ENCODE measurements around the gene EVI5.

EVI5 gene

GRCh38 chr1:92505015-92505692 is 279.8 kb downstream of the EVI5 start:
- DNase-seq: no peak

DNA sequence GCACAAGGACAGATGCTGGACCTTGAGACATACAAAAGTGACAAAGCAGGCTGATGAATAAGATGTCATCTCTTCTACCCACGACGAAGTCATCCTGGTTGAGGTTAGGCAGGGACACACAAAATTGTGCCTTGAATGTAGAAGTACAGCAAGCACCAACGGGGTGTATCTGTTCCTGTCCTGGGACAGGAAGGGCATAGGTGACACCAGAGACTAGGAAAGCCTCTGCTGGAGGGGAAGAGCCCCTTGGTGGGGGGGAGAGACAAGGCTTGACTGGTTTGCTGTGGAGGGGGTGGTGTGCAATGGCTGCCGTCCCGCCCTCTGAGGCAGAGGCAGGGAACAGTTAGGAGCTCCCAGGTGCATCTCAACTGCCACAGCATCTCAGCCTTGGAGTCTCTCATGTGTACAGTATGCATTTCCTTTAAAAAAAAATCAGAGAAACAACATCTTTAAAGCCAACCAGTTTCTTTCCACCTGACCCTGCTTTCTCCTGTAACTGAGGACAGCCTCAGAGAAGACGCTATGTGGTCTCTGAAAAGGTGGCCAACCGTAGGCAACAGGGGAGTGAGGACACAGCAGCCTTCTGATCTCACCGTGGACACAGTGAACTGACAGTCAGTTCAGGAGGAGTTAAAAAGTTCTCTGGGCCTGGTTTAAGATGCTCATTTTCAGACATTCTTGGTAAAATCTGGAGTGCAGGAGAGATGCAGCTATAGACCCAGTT is 280.5 kb downstream of the EVI5 start:
- DNase-seq: no peak

DNA sequence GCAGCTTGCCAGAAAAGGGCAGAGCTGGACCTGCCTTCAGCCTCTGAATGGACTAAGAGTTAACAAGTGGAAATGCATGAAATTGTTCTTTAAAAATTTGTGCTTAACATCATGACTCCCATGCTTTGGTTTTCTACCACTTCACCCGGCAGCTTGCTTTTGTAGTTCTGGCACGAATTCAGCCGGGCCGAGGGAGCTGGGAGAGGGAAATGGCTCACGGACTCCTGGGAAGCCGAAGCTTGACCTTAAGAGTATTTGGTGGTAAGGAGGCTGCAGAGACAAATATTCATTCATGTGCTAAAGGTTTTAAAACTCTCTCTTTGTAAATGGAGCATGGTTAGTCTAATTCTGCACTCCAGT is 281.0 kb downstream of the EVI5 start:
- DNase-seq: no peak

DNA sequence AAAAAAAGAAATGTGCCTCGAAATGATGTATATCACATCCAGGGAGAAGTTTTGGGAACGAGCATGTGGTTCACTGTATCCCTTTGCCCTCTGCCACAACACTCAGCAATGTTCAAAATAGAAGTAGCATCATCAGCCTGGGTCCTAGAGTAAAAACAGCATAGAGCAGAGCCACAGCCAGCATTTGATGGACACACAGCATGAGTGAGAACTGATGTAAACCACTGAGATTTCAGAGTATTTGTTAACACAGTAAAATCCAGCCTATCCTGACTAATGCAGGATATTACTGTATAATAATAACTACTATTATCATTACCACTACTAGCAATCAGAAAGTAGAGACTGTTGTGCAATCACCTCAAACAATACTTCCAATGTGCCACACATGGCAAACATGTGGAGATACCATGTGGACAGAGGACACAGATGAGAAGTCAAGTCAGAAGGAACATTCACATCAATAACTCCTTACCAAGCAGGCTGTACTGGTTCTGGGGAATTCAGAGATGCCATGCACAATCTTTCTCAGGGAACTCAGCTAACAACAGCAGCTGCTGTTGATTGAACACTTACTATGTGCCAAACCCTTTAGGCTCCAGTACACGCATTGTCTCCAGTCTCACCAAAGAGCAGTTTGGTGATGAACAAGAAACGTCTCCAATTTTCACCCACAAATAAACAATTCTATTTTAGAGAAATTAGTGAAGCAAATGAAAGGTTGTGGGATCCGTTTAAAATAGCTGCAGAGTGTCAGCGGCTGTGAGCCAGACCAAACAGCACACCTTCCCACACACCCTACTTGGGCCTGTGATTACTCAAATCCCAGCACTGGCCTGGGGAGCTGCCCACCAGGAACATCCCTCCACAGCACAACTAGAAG is 281.6 kb downstream of the EVI5 start:
- DNase-seq: no peak

DNA sequence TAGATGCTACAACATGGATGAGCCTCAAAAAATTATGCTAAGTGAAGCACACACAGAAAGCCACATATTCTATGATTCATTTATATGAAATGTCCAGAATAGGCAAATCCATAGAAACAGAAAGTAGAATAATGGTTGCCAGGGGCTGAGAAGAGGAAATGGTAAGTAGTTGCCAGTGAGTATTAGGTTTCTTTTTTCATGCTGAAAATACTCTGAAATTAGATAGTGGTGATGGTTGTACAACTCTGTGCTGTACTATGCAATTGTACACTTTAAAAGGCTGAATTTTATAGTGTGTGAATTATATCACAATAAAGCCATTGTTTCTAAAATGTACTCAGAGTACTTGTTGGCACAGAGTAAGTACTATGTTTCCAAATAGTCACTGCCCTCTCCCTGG is 282.7 kb downstream of the EVI5 start:
- DNase-seq: no peak

- no peak for DNase-seq
Measured at GRCh38 chr1:92500552-92500951, 284.4 kb downstream of the EVI5 start.

DNA sequence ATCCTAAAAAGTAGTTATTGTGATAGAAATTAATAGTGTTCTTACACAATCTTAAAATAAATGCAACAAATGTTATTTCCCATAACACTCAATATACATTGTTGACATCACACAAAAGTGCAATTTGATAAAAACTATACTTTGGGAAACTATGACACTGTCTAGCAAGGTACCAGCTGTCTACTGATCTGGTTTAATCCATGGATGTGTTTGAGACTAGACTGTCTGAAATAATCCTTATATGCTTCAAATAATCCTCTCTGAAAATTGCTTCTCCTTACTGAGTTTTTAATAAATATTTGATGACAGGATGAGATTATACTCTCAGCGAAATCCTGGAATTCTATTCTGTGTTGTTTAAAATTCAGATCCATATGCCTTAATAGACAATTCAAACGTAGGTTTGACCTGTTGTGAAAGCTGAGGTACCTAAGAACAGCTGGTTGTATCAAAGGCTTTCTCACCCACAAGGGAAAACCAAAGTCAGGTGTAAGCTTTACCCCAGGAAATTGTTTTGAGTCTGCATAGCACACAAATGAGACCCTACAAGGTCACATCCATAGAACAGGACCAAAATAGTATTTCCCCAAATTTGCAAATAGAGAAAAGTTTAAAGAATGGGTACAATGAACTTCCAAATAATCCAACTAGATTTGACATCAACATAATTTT is 289.4 kb downstream of the EVI5 start:
- no peak for DNase-seq

DNA sequence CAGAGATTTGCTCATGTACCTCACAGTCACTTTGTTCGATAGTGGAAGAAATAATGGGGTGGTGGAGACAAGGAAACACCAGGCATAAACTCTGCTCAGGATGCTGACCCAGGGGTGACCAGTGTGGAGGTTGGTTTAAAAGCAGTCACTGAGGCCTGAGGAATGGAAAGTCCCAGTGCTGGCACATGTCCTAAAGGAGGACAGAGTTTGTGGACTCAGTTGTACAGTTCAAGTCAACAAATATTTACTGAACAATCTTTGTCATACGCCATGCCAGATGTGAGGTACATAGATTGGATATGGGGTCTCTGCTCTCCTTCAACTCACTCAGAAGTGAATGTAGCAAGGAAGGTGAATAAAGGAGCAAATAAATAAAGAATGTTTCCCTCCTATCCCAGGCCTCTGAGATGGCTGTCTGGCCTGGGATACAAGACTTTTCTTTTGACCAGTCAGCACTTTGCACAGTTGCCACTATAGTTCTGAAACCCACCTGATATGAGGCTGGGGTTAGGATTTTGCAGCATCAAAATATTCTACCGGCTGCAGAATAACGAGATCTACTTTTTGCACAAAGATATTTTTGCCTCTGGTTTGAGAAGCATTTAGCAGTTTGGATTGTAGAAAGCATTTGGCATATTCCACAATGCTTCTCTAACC is 290.3 kb downstream of the EVI5 start:
- no peak for DNase-seq

DNA sequence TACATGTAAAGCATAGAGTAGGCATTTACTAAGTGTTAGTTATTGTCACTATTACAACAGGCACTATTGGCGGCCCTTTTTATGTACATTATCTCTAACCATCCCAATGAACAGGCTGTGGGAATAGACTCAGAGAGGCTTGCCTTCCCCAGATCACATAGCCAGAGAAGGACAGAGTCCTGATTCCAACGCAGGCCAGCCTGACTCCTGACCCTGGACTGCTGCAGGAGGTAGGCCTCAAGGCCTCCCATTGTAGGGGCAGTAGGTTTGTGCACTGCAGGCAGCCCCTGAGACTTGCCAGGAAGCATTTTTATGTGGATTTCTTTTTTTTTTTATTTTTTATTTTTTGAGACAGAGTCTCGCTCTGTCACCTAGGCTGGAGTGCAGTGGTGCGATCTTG is 291.8 kb downstream of the EVI5 start:
- no peak for DNase-seq

- DNase-seq: no peak
Measured at GRCh38 chr1:92488832-92489231, 296.1 kb downstream of the EVI5 start.

GRCh38 chr1:92488416-92488815 is 296.5 kb downstream of the EVI5 start:
- no peak for DNase-seq

- no peak for DNase-seq
Measured at GRCh38 chr1:92487078-92487605, 297.8 kb downstream of the EVI5 start.

- DNase-seq: no peak
Measured at GRCh38 chr1:92486251-92487077, 298.4 kb downstream of the EVI5 start, which contains the start of gene GFI1. TSS of gene GFI1 (minus strand) at chr1:92486925. CDS start at chr1:92483487, 3,438 bp downstream.

DNA sequence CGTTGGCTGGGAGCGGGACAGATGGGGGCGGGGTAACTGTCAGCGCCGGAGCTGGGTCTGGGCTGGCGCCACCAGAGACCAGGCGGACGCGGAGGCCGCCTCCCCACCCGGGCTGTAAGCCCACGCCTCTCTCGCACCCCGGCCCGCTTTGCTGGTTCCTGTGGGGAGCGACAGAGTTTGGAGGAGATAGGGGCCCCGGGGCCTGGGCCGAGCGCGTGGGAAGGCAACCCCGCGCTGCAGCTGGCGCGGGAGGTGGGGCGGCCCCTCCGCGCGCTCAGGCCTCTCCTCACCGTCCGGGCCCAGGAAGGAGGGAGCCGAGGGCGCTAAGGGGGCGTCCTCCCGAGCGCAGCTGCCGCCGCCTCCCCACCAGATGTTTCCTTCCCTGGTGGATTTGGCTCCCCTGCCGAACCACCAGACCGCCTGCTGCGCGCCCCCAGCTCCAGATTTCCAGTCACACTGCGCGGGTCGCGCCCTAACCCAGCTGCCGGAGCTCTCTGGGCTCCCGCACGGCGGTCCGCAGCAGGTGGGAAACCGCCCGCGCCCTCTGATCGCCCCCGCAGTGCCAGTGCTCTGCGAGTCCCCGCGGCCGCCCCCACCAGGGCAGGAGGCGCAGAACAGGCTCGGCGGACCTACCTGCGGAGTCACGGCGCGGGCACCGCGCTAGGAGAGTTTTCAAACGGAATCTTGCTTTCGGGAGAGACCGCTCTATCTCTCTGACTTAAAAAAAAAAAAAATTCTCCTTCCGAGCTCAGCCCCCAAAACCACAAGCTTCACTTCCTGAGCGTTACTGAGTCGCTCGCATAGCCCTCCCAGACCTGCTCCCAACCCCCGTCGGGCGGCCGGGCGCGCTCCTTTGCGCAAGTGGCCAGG is 299.3 kb downstream of the EVI5 start:
- DNase-seq: no peak

GRCh38 chr1:92484472-92485380 is 300.2 kb downstream of the EVI5 start:
- no peak for DNase-seq

GRCh38 chr1:92483610-92484471 is 301.1 kb downstream of the EVI5 start:
- DNase-seq: no peak

DNA sequence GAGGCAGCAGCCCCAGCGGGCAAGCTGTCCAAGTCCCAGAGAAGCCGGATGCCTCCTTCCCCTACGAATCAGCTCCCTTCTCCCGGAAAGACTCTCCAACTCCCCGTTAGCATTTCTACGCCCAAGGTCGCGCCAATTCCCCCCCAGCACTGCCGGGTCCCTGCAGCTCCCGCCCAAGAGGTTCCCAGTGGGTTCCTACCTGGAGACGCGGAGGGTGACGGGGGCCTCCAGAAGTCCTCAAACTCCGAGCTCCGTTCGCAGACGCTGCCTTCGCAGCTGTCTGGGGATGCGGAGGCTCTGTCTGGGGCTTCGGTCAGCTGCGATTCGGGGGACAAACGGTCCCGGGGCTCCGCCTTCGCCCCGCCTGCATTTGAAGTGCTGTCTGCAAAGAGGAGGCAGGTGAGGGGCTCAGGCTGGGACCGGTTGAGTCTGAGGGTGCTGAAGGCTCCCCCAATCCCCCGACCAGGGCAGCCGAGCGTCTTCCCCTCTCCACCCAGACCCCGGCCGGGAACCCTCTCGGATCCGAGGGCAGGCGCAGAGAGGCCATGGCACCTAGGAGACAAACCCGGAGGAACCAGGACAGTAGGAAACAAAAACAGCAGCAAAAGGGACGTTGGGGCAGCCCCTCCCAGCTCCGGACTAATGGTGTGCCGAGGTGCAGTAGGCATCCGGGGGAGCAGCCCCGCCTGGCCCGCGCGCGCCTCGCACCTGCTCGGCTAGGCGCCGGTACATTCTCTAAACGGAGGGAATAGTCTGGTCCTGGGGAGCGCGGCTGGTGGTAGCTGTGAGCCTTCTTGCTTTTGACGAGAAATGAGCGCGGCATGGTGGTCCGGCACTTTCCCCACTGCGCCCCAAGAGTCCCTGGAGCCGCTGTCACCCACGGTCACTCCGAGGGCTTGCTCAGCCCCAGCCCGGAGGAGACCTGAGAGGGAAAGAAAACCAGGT is 302.0 kb downstream of the EVI5 start:
- no peak for DNase-seq

All from midbrain (tissue), 1 donor.